Breast epithelium (tissue), 3 donors: ENCODE data around the gene CNIH1.

Source experiments
- CTCF ChIP-seq, 3 donors: fragments of 450-650 bp; IDR thresholded peaks; one replicate each; pipeline ENCODE4 v1.5.1; 2016 to 2017; ENCODE audit warnings: antibody characterized with exemption in 3 of 3, mild to moderate bottlenecking in 3 of 3, moderate library complexity in 3 of 3
- POLR2A ChIP-seq: fragments of 450-650 bp; IDR thresholded peaks from one replicate; pipeline ENCODE4 v1.6.1; 2016; ENCODE audit warnings: antibody characterized with exemption, mild to moderate bottlenecking, moderate library complexity
- POLR2AphosphoS5 ChIP-seq, 3 donors: sonication (generic); formaldehyde crosslinking; IDR thresholded peaks; one replicate each; pipeline ENCODE4 v1.6.1; 2017; ENCODE audit warnings: antibody characterized with exemption in 3 of 3

GRCh38 chr14:54478636-54479215 is 37.6 kb upstream of the CNIH1 start:
- TF ChIP-seq CTCF (IDR thresholded peaks at IDR 0.05) (no peak), POLR2AphosphoS5 (IDR thresholded peaks at IDR 0.05) (no peak), POLR2A (no peak)
